Measurements from ENCODE around the gene TANC1.

- TF ChIP-seq CTCF (conservative IDR thresholded peaks at IDR 0.05; ENCODE audit: low read length), result no peak
- no peak for TF ChIP-seq EZH2phosphoT487 (IDR thresholded peaks at IDR 0.05; ENCODE audit: borderline replicate concordance)
These were observed 210.7 kb downstream of the TANC1 start for GRCh38 chr2:159179096-159179495.
